ENCODE results near the gene ITPR2. TPM values are rescaled to one million over a fixed set of nuclear protein-coding genes. Genes with fewer than 3 reads are reported as not detected.
A peak's percentile ranks its signal among the peaks of the same experiment; 100 is the strongest.

ITPR2 gene
- total RNA-seq, 1 experiment from 2014 or later: 26.0 TPM

DNA sequence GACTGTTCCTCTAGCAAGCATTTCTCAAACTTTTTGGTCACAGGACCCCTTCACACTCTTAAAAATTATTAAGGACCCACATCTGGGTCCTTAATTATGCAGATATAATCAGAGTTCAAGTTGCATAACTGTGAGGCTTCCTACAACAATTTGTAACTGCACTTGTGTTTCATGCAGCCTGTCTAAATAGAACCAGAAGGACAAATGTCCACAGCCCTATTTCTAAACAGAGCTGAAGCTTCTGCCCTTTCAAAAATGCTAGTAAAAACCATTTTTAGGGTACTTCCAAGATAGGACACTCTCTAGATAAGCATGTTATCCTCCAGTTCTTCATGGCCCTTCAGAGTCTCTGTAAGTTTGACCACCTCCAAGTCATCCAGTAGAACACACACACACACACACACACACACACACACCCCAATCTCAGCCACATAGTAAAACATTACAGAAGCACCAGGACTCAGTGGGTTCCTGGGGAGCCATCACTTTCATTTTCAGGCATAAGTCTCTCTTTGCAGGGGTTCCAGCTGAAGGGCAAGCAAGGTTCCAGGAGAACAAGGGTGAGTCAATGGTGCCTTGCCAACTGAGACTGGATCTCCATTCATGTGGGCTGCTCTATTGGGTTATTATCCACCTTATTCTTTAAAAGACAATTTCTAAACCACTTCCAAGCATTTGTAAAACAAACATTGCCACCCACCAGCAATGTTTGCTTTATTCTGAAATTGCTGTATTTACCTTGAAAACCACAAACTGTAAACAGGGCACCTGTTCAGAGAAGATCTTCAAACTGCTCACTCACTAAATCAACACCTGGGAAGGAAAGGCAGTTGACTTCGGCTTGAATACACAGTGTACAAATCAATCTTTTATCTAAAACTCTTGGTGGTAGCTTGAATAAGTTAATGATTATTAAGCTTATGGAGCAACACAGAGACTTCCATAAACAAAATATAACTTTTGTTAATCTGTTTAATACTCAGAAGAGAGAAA lies 64.1 kb downstream of the ITPR2 start:
- Histone ChIP-seq H3K79me2 (ENCODE audit: low read depth) (no peaks in the 10 kb centered on the region), H3K27ac (no peak overlapping the region), H3K9me2 (ENCODE audit: insufficient read depth) (no peaks in the 10 kb centered on the region), H3K4me1 (replicated peaks; ENCODE audit: insufficient read depth) (peaks cover 15% of the 10 kb centered on the region), H3K4me2 (peak overlapping the region; percentile 29), H3F3A (ENCODE audit: insufficient read depth, low read depth) (peaks cover 3% of the 10 kb centered on the region; the same call in 1 of the 2 replicates), H4K20me1 (ENCODE audit: insufficient read depth) (no peaks in the 10 kb centered on the region; the same call in 1 of the 2 replicates), H3K9me3 (ENCODE audit: insufficient read depth, low read depth) (no peaks in the 10 kb centered on the region), H3K27me3 (ENCODE audit: insufficient read depth, low read depth) (no peaks in the 10 kb centered on the region), H3K36me3 (ENCODE audit: low read depth) (no peaks in the 10 kb centered on the region), H2AFZ (no peak overlapping the region), H3K4me3 (no peak overlapping the region)
- intact Hi-C loops (cut with micrococcal nuclease; ENCODE audit: unreplicated experiment): no loop called here
- CTCF ChIA-PET: no interaction called here
- TF ChIP-seq EZH2 (IDR thresholded peaks at IDR 0.05; ENCODE audit: low read depth): no peak
- TF ChIP-seq, protein P1, sequence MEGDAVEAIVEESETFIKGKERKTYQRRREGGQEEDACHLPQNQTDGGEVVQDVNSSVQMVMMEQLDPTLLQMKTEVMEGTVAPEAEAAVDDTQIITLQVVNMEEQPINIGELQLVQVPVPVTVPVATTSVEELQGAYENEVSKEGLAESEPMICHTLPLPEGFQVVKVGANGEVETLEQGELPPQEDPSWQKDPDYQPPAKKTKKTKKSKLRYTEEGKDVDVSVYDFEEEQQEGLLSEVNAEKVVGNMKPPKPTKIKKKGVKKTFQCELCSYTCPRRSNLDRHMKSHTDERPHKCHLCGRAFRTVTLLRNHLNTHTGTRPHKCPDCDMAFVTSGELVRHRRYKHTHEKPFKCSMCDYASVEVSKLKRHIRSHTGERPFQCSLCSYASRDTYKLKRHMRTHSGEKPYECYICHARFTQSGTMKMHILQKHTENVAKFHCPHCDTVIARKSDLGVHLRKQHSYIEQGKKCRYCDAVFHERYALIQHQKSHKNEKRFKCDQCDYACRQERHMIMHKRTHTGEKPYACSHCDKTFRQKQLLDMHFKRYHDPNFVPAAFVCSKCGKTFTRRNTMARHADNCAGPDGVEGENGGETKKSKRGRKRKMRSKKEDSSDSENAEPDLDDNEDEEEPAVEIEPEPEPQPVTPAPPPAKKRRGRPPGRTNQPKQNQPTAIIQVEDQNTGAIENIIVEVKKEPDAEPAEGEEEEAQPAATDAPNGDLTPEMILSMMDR (conservative IDR thresholded peaks at IDR 0.05): no peak
- DNase-seq: peak; percentile 16 to 81
- POLR2A ChIA-PET (ENCODE audit: unreplicated experiment): no interaction called here
- BruUV-seq (replicated peaks): no TSS peak

DNA sequence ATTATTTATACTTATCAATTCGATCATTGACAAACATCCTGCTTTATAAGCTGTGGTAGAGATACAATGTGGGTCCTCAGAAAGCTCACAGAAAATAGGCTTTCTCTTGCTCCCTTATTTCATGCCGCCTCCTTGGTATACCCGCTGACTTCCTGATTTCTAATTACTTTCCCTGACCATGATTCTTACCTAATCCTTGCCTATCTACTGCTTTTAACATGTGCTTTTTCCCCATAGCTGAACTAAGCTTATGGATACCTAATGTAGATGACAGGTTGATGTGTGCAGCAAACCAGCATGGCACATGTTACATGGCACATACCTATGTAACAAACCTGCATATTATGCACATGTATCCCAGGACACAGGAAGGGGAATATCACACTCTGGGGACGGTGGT lies 65.1 kb downstream of the ITPR2 start:
- POLR2A ChIA-PET (ENCODE audit: unreplicated experiment): interaction anchor here (0.7 kb wide), 1 partner anchor 68 kb away, joined by 5 read pairs; no protein-coding TSS in a partner anchor
- Histone ChIP-seq H2AFZ (no peak overlapping the region), H3K9me3 (ENCODE audit: insufficient read depth, low read depth) (no peaks in the 10 kb centered on the region), H3K27me3 (ENCODE audit: insufficient read depth, low read depth) (no peaks in the 10 kb centered on the region), H3K27ac (no peak overlapping the region), H3K4me3 (no peak overlapping the region), H3K4me2 (no peak overlapping the region), H3K4me1 (replicated peaks; ENCODE audit: insufficient read depth) (peaks cover 15% of the 10 kb centered on the region), H3F3A (ENCODE audit: insufficient read depth, low read depth) (peaks cover 3% of the 10 kb centered on the region; the same call in 1 of the 2 replicates), H4K20me1 (ENCODE audit: insufficient read depth) (no peaks in the 10 kb centered on the region; the same call in 1 of the 2 replicates), H3K79me2 (ENCODE audit: low read depth) (no peaks in the 10 kb centered on the region), H3K9me2 (ENCODE audit: insufficient read depth) (no peaks in the 10 kb centered on the region), H3K36me3 (ENCODE audit: low read depth) (no peaks in the 10 kb centered on the region)
- no peak for DNase-seq
- intact Hi-C loops (cut with micrococcal nuclease; ENCODE audit: unreplicated experiment): no loop called here
- CTCF ChIA-PET: no interaction called here
- no peak for TF ChIP-seq EZH2 (IDR thresholded peaks at IDR 0.05; ENCODE audit: low read depth)
- TF ChIP-seq, protein P1 (conservative IDR thresholded peaks at IDR 0.05): no peak
- no TSS peak for BruUV-seq (replicated peaks)

DNA sequence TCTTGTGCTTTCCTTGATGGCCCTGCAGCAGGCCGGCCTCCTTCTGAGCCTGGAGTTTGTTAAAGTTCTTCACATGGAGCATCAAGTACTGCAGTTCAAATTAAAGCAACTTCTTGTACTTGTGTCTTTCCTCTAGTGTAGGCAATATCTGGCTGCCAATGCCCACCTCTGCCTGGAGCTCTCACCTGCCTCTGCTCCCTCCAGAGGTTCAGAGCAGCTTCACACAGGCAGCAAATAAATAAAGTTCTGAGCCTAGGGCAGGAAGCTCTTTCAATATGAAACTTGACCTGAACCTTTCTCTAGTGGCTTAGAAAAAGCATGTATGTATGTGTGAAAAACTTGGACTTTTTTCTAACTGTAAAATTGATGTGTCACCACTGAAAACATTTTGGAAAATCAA lies 65.9 kb downstream of the ITPR2 start:
- CTCF ChIA-PET: no interaction called here
- Histone ChIP-seq H3K36me3 (ENCODE audit: low read depth) (no peaks in the 10 kb centered on the region), H2AFZ (no peak overlapping the region), H3K4me1 (replicated peaks; ENCODE audit: insufficient read depth) (peaks cover 15% of the 10 kb centered on the region), H3K79me2 (ENCODE audit: low read depth) (no peaks in the 10 kb centered on the region), H3K4me3 (no peak overlapping the region), H4K20me1 (ENCODE audit: insufficient read depth) (no peaks in the 10 kb centered on the region; the same call in 1 of the 2 replicates), H3K9me3 (ENCODE audit: insufficient read depth, low read depth) (peaks cover 3% of the 10 kb centered on the region; the same call in 1 of the 2 replicates), H3K27ac (no peak overlapping the region), H3K9me2 (ENCODE audit: insufficient read depth) (no peaks in the 10 kb centered on the region), H3K4me2 (no peak overlapping the region), H3K27me3 (ENCODE audit: insufficient read depth, low read depth) (no peaks in the 10 kb centered on the region), H3F3A (ENCODE audit: insufficient read depth, low read depth) (peaks cover 3% of the 10 kb centered on the region; the same call in 1 of the 2 replicates)
- POLR2A ChIA-PET (ENCODE audit: unreplicated experiment): no interaction called here
- TF ChIP-seq, protein P1 (conservative IDR thresholded peaks at IDR 0.05): no peak
- no peak for TF ChIP-seq EZH2 (IDR thresholded peaks at IDR 0.05; ENCODE audit: low read depth)
- intact Hi-C loops (cut with micrococcal nuclease; ENCODE audit: unreplicated experiment): no loop called here
- no TSS peak for BruUV-seq (replicated peaks)
- no peak for DNase-seq

Data from PC-9 (cell line).